Medulla oblongata (tissue), 1 donor: Measurements from ENCODE around the gene SMIM34.
"Not testable (repeated sequence)": the region's sequence is repeated elsewhere in the genome, so short reads cannot be mapped to it uniquely, and the experiment has no call there.

Experiments
- DNase-seq: peaks from one replicate; pipeline ENCODE4 v3.0.0-alpha.2; 2015; ENCODE audit errors: extremely low spot score

The SMIM34 gene

GRCh38 chr21:34374462-34374861 is 49.3 kb downstream of the SMIM34 start:
- not testable (repeated sequence) for DNase-seq

- no peak for DNase-seq
These were observed 51.4 kb downstream of the SMIM34 start for GRCh38 chr21:34372321-34372720.

- no peak for DNase-seq
These were observed 54.0 kb downstream of the SMIM34 start for GRCh38 chr21:34369741-34370140.
